GM13977 (cell line): ENCODE results near the gene PITPNM1.
"Not testable (repeated sequence)": the region's sequence is repeated elsewhere in the genome, so short reads cannot be mapped to it uniquely, and the experiment has no call there.

Experiments used
- DNase-seq: peaks from one replicate; pipeline ENCODE4 v3.0.0; 2012; ENCODE audit warnings: low spot score
- in situ Hi-C: fragments of 300-500 bp; cut with MboI; formaldehyde crosslinking; loops from one replicate; pipeline ENCODE4 v1.12.0; 2022; ENCODE audit warnings: low sequenced_read_pairs, low pct_unique_long_range_greater_than_20kb, mixed read lengths, inconsistent platforms; ENCODE audit not compliant: unreplicated experiment
- TF ChIP-seq, protein P1 (sequence below): IDR thresholded peaks from 2 replicates; pipeline ENCODE4 v1.5.1; 2012; ENCODE audit warnings: mild to moderate bottlenecking, control low read depth; ENCODE audit not compliant: insufficient read depth; ENCODE audit errors: extremely low read depth, missing control alignments

The PITPNM1 gene

DNA sequence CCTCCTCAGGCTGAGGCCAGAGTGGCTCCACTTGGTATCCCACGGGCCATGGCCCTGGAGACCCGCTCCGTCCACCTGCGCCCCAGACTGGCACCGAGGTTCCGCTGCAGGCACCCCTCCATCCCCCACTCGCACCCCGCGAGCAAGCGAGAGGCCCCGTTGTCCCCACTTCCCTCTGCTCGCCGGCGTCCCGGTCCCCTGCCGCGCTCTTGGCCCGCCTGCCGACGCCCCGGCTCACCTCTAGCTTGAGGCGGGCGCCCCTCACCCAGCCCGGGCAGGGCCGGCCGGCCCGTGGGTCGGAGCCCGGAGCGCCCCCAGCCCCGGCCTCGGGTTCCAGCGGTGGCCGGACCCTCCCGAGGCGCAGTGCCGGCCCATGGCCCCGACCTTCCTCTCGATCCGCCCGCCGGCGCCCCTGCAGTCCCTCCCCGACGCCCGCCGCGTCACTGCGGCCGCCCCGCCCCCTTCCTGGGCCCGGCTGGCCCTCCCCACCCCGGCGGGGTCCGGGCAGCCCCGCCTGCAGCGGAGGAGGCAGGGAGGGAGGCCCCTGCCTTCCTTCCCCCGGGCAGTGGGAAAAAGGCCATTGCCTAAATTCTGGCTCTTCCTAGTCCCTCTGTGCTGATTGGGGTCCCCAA lies at the start of gene PITPNM1:
Gene PITPNM1, minus strand, starts transcription at position 414 of the 632 bp plus-strand sequence. CDS start 1,183 bp downstream, outside the sequence.
- in situ Hi-C loops: no loop called here
- DNase-seq: peak; percentile 92
- TF ChIP-seq, protein P1, sequence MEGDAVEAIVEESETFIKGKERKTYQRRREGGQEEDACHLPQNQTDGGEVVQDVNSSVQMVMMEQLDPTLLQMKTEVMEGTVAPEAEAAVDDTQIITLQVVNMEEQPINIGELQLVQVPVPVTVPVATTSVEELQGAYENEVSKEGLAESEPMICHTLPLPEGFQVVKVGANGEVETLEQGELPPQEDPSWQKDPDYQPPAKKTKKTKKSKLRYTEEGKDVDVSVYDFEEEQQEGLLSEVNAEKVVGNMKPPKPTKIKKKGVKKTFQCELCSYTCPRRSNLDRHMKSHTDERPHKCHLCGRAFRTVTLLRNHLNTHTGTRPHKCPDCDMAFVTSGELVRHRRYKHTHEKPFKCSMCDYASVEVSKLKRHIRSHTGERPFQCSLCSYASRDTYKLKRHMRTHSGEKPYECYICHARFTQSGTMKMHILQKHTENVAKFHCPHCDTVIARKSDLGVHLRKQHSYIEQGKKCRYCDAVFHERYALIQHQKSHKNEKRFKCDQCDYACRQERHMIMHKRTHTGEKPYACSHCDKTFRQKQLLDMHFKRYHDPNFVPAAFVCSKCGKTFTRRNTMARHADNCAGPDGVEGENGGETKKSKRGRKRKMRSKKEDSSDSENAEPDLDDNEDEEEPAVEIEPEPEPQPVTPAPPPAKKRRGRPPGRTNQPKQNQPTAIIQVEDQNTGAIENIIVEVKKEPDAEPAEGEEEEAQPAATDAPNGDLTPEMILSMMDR: no peak

DNA sequence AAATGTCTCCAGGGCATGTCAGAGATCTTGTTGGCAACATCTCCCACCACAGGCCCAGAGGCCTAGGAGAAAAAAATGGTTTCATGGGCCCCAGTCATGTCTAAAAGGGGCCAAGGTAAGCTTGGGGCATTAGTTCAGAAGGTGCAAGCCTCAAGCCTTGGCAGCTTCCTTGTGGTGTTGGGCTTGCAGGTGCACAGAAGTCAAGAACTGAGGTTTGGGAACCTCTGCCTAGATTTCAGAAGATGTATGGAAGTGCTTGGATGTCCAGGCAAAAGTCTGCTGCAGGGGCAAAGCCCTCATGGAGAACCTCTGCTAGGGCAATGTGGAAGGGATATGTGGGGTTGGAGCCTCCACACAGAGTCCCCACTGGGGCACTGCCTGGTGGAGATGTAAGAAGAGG lies 46.5 kb upstream of the PITPNM1 start:
- DNase-seq, in situ Hi-C loops: not testable (repeated sequence)

DNA sequence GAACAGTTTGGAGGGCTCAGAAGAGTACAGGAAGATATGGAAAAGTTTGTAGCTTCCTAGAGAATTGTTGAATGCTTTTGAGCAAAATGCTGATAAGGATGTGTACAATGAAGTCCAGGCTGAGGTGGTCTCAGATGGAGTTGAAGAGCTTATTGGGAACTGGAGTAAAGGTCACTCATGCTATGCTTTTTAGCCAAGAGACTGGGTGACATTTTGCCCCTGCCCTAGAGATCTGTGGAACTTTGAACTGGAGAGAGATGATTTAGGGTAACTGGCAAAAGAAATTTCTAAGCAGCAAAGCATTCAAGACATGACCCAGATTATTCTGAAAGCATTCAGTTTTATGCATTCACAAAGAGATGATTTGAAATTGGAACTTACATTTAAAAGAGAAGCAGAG lies 46.0 kb upstream of the PITPNM1 start:
- in situ Hi-C loops: no loop called here
- no peak for DNase-seq
- TF ChIP-seq, protein P1: no peak

DNA sequence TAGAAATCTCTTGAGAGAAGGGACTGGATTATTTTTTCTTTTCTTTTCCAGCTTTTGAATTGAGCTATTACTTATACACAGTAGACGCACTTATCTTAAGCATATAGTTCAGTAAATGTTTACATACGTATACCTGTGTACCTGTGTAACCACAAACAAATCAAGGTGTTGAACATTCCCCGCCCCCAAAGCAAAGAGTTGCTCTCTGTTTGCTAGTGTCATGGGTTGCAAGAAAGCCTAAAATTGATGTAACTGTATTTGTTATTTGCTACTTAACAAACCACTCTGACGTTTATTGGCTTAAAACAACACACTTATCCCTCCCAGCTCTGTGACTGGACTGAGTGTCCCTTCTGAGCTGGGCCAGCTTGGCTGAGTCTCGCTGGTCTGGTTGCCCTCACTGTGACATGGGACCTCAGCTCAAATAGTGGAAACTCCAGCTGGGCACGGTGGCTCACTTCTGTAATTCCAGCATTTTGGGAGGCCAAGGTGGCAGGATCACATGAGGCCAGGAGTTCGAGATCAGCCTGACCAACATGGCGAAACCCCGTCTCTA lies 43.5 kb upstream of the PITPNM1 start:
- DNase-seq: no peak
- in situ Hi-C loops: no loop called here
- TF ChIP-seq, protein P1: no peak

DNA sequence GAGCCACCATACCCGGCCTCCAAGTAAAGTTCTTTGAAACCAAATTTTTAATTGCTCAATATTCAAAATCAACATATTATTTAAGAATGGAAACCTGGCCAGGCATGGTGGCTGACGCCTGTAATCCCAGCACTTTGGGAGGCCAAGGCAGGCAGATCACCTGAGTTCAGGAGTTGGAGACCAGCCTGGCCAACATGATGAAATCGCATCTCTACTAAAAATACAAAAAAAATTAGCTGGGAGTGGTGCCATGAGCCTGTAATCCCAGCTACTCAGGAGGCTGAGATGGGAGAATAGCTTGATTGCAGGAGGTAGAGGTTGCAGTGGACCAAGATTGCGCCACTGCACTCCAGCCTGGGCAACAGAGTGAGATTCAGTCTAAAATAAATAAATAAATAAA lies 42.9 kb upstream of the PITPNM1 start:
- DNase-seq, in situ Hi-C loops: not testable (repeated sequence)

DNA sequence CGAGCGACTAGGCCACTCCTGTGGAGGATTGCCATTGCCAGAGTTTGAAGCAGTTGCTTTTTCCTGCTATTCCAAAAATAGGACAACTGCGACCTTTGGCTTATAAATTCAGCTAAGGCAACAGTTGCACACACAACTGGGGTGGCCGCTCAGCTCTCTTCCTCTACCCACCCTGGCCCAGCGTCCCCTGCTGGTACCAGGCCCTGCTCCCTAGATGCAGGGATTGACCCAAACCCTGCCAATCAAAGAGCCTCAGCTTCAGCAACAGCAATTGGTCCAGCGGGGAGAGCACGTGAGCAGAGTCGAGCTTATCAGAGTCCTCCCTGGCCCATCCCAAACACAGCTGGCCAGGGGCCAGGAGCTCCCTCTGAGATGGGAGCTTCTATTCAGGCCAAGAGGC lies 40.1 kb upstream of the PITPNM1 start:
- DNase-seq: no peak
- in situ Hi-C loops: no loop called here
- TF ChIP-seq, protein P1: no peak

DNA sequence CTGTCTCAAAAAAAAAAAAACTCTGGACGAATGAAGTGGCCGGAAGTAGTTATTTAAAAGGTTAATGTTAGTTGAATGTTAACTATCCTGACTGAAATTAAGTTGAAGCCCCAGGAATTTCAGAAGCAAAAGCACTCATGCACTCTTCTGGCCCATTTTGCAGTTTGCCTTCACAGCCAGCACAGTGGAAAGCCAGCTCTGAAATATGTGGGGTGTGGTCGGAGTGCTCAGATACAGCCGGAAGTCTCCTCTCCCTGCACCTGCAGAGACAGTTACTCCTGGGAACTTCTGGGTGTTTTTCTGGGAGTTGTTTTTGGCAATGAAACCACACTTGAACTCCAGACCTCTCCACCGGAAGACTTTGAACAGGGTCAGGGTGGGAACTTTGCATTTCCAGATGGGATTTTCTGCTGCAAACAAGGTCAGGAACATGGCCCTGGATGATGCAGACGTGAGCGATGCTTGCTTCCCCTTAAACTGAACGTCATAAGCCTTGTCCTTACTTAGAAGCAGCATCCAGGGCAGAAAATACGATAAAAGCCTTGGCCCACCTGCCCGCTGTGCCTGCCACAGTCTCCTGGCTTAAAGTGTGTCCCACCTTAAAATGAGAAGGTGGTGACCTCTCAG lies 39.6 kb upstream of the PITPNM1 start:
- in situ Hi-C loops: no loop called here
- no peak for DNase-seq
- TF ChIP-seq, protein P1: no peak
